ENCODE data around the gene RHOC. TPM values are rescaled to one million over a fixed set of nuclear protein-coding genes. Genes with fewer than 3 reads are reported as not detected.

The RHOC gene
- total RNA-seq, 2 experiments from 2014 or later = 23.1 to 43.3 TPM

GRCh38 chr1:112686417-112686816, 20.5 kb downstream of the RHOC start:
- H3K9me3 ChIP-seq (ENCODE audit: low read length) = no peaks in the 10 kb centered on the region
- H3K36me3 ChIP-seq (ENCODE audit: insufficient read depth, low read length) = no peaks in the 10 kb centered on the region
- no peak overlapping the region for H3K27ac ChIP-seq (ENCODE audit: low read depth, low read length, poor library complexity, severe bottlenecking)
- CTCF ChIA-PET (ENCODE audit: unreplicated experiment) = no interaction called here
- H4K20me1 ChIP-seq (ENCODE audit: insufficient read depth, low read length) = no peaks in the 10 kb centered on the region
- POLR2A ChIA-PET = interaction anchor here (0.5 kb wide), 1 partner anchor 1117 kb away, joined by 5 read pairs; no protein-coding TSS in a partner anchor
- H3K9me2 ChIP-seq (ENCODE audit: insufficient read depth, low read length) = no peaks in the 10 kb centered on the region
- no peak for DNase-seq (ENCODE audit: low spot score)
- TF ChIP-seq CTCF (conservative IDR thresholded peaks at IDR 0.05; ENCODE audit: low read length) = no peak
- TF ChIP-seq EZH2phosphoT487 (IDR thresholded peaks at IDR 0.05; ENCODE audit: borderline replicate concordance, low read depth, low read length) = no peak
- intact Hi-C loops (cut with micrococcal nuclease; ENCODE audit: unreplicated experiment) = no loop called here
- H3K79me2 ChIP-seq (ENCODE audit: insufficient read depth, low read depth, low read length) = no peaks in the 10 kb centered on the region
- BruUV-seq (replicated peaks) = no TSS peak
- H3K4me3 ChIP-seq (ENCODE audit: low read depth, low read length, poor library complexity, severe bottlenecking) = no peak overlapping the region
- H3K4me2 ChIP-seq (ENCODE audit: low read length) = no peak overlapping the region
- no peak overlapping the region for H2AFZ ChIP-seq (ENCODE audit: low read length)
- H3K4me1 ChIP-seq (ENCODE audit: insufficient read depth, low read length, poor library complexity, severe bottlenecking) = no peaks in the 10 kb centered on the region

DNA sequence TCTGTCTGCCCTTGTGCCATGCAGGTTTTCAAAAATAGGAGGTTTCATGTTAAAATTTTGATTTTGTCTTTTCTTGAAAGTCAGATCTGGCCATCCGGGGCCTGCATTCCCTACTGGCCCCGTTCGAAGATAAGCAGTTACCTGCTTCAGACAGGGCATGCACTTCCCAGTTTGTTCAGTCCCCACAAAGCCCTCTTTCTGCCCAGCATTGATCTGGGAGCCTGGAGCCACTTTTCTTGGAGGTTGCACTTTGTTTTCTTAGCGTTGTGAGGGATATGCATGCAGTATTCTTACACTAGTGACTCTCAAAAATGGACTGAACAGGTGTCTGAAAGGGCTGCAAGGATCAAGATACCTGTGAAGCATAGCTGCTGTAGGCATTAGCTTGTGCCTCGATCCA, 21.0 kb downstream of the RHOC start:
- no peak overlapping the region for H3K27ac ChIP-seq (ENCODE audit: low read depth, low read length, poor library complexity, severe bottlenecking)
- intact Hi-C loops (cut with micrococcal nuclease; ENCODE audit: unreplicated experiment) = no loop called here
- no peaks in the 10 kb centered on the region for H3K9me3 ChIP-seq (ENCODE audit: low read length)
- H3K9me2 ChIP-seq (ENCODE audit: insufficient read depth, low read length) = no peaks in the 10 kb centered on the region
- no peak for DNase-seq (ENCODE audit: low spot score)
- H3K4me3 ChIP-seq (ENCODE audit: low read depth, low read length, poor library complexity, severe bottlenecking) = no peak overlapping the region
- H2AFZ ChIP-seq (ENCODE audit: low read length) = no peak overlapping the region
- no peak for TF ChIP-seq EZH2phosphoT487 (IDR thresholded peaks at IDR 0.05; ENCODE audit: borderline replicate concordance, low read depth, low read length)
- TF ChIP-seq CTCF (conservative IDR thresholded peaks at IDR 0.05; ENCODE audit: low read length) = no peak
- no peak overlapping the region for H3K4me2 ChIP-seq (ENCODE audit: low read length)
- H4K20me1 ChIP-seq (ENCODE audit: insufficient read depth, low read length) = no peaks in the 10 kb centered on the region
- no peaks in the 10 kb centered on the region for H3K4me1 ChIP-seq (ENCODE audit: insufficient read depth, low read length, poor library complexity, severe bottlenecking)
- ChIA-PET POLR2A (interaction anchor here (0.5 kb wide), 1 partner anchor 1118 kb away, joined by 5 read pairs; no protein-coding TSS in a partner anchor), CTCF (ENCODE audit: unreplicated experiment) (no interaction called here)
- no peaks in the 10 kb centered on the region for H3K36me3 ChIP-seq (ENCODE audit: insufficient read depth, low read length)
- no TSS peak for BruUV-seq (replicated peaks)
- H3K79me2 ChIP-seq (ENCODE audit: insufficient read depth, low read depth, low read length) = no peaks in the 10 kb centered on the region

GRCh38 chr1:112678605-112679004, 28.3 kb downstream of the RHOC start:
- H3K36me3 ChIP-seq (ENCODE audit: insufficient read depth, low read length) = no peaks in the 10 kb centered on the region
- no peak for DNase-seq (ENCODE audit: low spot score)
- no peak for TF ChIP-seq CTCF (conservative IDR thresholded peaks at IDR 0.05; ENCODE audit: low read length)
- no peak for TF ChIP-seq EZH2phosphoT487 (IDR thresholded peaks at IDR 0.05; ENCODE audit: borderline replicate concordance, low read depth, low read length)
- H3K79me2 ChIP-seq (ENCODE audit: insufficient read depth, low read depth, low read length) = no peaks in the 10 kb centered on the region
- no peaks in the 10 kb centered on the region for H3K9me2 ChIP-seq (ENCODE audit: insufficient read depth, low read length)
- ChIA-PET POLR2A (no interaction called here), CTCF (ENCODE audit: unreplicated experiment) (no interaction called here)
- intact Hi-C loops (cut with micrococcal nuclease; ENCODE audit: unreplicated experiment) = loop anchor here (10.0 kb wide), 1 partner anchor 284 kb away; the partner anchor contains the start of gene CTTNBP2NL
- no peaks in the 10 kb centered on the region for H4K20me1 ChIP-seq (ENCODE audit: insufficient read depth, low read length)
- no peak overlapping the region for H3K4me2 ChIP-seq (ENCODE audit: low read length)
- H2AFZ ChIP-seq (ENCODE audit: low read length) = no peak overlapping the region
- H3K27ac ChIP-seq (ENCODE audit: low read depth, low read length, poor library complexity, severe bottlenecking) = no peak overlapping the region
- no peak overlapping the region for H3K4me3 ChIP-seq (ENCODE audit: low read depth, low read length, poor library complexity, severe bottlenecking)
- peaks cover 26% of the 10 kb centered on the region for H3K4me1 ChIP-seq (ENCODE audit: insufficient read depth, low read length, poor library complexity, severe bottlenecking)
- no TSS peak for BruUV-seq (replicated peaks)
- no peaks in the 10 kb centered on the region for H3K9me3 ChIP-seq (ENCODE audit: low read length)

Measured in OCI-LY7 (cell line).